Vagina (tissue), 2 donors: ENCODE measurements around the gene TENT4A.

Source experiments
- CTCF ChIP-seq, 3 experiments: fragments of 450-650 bp in 2 of 3; fragments of 200-600 bp in 1 of 3; sonication (generic) in 1 of 3; IDR thresholded peaks; one replicate each; pipeline ENCODE4 v1.5.1; 2017 to 2019; ENCODE audit warnings: antibody characterized with exemption in 3 of 3, mild to moderate bottlenecking in 2 of 3, moderate library complexity in 2 of 3
- POLR2AphosphoS5 ChIP-seq, 2 donors: sonication (generic); formaldehyde crosslinking; IDR thresholded peaks; one replicate each; pipeline ENCODE4 v1.9.0; 2017; ENCODE audit warnings: antibody characterized with exemption in 2 of 2, mild to moderate bottlenecking in 2 of 2, low read depth in 1 of 2; ENCODE audit not compliant: insufficient read depth in 1 of 2

DNA sequence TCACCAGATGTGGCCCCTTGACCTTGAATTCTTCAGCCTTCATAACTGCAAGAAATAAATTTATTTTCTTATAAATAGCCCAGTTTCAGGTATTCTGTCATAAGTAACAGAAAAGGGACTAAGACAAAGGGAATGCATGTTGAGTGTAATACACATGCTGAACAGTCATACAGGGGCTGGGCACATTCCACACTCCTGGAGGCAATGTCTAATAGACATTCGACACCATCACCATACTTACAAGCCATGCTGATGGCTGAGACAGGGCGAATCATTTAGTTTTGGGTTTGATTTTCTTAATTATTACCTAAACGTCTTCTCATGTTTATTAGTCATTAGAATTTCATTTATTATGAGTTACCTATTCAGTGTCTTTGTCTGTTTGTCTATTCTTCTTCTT, 68.5 kb downstream of the TENT4A start:
- no peak for TF ChIP-seq CTCF (IDR thresholded peaks at IDR 0.05)
- no peak for TF ChIP-seq POLR2AphosphoS5 (IDR thresholded peaks at IDR 0.05; ENCODE audit: insufficient read depth in 1 of 2, low read depth in 1 of 2)
